Glutamatergic neuron (in vitro differentiated cells): ENCODE data around the gene PROCA1. TPM values are rescaled to one million over a fixed set of nuclear protein-coding genes. Genes with fewer than 3 reads are reported as not detected.

Experiments
- DNase-seq: peaks from one replicate; pipeline ENCODE4 v3.0.0; 2022
- H3K27ac Mint-ChIP-seq: one replicate; pipeline ENCODE4 v1.8.0; 2020; ENCODE audit warnings: mild to moderate bottlenecking, mixed read lengths, inconsistent platforms; ENCODE audit not compliant: unreplicated experiment
- H3K27me3 Mint-ChIP-seq: one replicate; pipeline ENCODE4 v1.8.0; 2020; ENCODE audit warnings: mild to moderate bottlenecking, moderate library complexity, mixed read lengths, inconsistent platforms; ENCODE audit not compliant: unreplicated experiment
- H3K36me3 Mint-ChIP-seq: one replicate; pipeline ENCODE4 v1.8.0; 2020; ENCODE audit warnings: mild to moderate bottlenecking, mixed read lengths, inconsistent platforms; ENCODE audit not compliant: unreplicated experiment
- H3K4me1 Mint-ChIP-seq: one replicate; pipeline ENCODE4 v1.8.0; 2020; ENCODE audit warnings: mild to moderate bottlenecking, low read depth, mixed read lengths, inconsistent platforms; ENCODE audit not compliant: unreplicated experiment
- H3K4me3 Mint-ChIP-seq: one replicate; pipeline ENCODE4 v1.8.0; 2020; ENCODE audit warnings: mild to moderate bottlenecking, mixed read lengths, inconsistent platforms; ENCODE audit not compliant: unreplicated experiment
- H3K9me3 Mint-ChIP-seq: one replicate; pipeline ENCODE4 v1.8.0; 2020; ENCODE audit warnings: mild to moderate bottlenecking, moderate library complexity, mixed read lengths, inconsistent platforms; ENCODE audit not compliant: unreplicated experiment
- total RNA-seq: library from RNA; stranded (reverse); fragmentation: NEBNext Ultra II Directional; extraction: Animal tissue kit (Norgen Biotek cat#: 25700); gene quantifications from one replicate; pipeline ENCODE4 v1.2.1, GENCODE V29; 2021; ENCODE audit not compliant: unreplicated experiment
- TF ChIP-seq, protein P1 (sequence below): fragments of 200-600 bp; sonication (generic); IDR thresholded peaks from one replicate; pipeline ENCODE4 v1.5.0; 2021; ENCODE audit not compliant: partially characterized antibody, unreplicated experiment

PROCA1 gene
- total RNA-seq, 1 donor from 2014 or later = 36.5 TPM

DNA sequence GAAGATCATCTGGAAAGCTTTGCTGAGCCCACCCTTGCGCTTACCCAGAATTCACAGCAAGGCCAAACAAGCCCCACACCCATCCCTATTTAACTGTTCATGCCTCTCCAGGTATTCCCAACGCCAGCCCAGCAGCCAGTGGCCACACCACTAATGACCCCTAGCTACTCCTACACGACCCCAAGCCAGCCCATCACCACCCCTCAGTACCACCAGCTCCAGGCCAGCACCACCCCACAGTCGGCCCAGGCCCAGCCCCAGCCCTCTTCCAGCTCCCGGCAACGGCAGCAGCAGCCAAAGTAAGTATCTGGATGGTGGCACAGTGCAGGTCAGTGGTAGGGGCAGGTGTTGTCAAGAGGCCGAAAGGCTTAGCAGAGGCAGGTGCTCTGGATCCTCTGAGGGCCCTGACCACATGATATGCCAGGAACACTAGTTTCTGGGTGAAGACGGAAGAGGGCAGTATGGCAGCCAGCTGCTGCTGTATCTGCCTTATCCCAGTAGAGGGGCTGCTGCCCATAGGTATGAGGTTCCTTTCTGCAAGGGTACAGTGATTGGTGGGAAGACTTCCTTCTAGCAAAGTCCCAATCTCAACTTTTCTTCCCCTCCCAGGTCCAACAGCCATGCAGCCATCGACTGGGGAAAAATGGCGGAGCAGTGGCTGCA lies 10.7 kb downstream of the PROCA1 start:
- TF ChIP-seq, protein P1, sequence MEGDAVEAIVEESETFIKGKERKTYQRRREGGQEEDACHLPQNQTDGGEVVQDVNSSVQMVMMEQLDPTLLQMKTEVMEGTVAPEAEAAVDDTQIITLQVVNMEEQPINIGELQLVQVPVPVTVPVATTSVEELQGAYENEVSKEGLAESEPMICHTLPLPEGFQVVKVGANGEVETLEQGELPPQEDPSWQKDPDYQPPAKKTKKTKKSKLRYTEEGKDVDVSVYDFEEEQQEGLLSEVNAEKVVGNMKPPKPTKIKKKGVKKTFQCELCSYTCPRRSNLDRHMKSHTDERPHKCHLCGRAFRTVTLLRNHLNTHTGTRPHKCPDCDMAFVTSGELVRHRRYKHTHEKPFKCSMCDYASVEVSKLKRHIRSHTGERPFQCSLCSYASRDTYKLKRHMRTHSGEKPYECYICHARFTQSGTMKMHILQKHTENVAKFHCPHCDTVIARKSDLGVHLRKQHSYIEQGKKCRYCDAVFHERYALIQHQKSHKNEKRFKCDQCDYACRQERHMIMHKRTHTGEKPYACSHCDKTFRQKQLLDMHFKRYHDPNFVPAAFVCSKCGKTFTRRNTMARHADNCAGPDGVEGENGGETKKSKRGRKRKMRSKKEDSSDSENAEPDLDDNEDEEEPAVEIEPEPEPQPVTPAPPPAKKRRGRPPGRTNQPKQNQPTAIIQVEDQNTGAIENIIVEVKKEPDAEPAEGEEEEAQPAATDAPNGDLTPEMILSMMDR = no peak
- no peak for DNase-seq
- no peak overlapping the region for H3K4me3 Mint-ChIP-seq
- peak overlapping the region; percentile 52 for H3K27ac Mint-ChIP-seq
- H3K9me3 Mint-ChIP-seq = peaks cover 4% of the 10 kb centered on the region
- peaks cover 10% of the 10 kb centered on the region for H3K27me3 Mint-ChIP-seq
- peaks cover 6% of the 10 kb centered on the region for H3K36me3 Mint-ChIP-seq
- H3K4me1 Mint-ChIP-seq = no peaks in the 10 kb centered on the region

DNA sequence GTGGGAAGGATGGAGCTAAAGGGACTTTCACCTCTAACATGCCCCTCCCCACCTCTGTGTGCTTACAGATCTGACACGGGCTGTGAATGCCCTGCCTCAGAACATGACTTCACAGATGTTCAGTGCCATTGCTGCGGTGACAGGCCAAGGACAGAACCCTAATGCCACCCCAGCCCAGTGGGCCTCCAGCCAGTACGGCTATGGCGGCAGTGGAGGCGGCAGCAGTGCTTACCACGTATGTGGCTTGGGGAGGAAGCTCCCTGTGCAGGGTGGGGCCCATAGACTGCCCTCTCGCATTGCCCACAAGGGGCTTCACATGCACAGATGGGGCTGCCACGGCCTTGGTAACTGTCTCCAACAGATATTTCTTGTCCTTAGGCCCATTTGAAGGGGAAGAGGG lies 11.4 kb downstream of the PROCA1 start:
- H3K36me3 Mint-ChIP-seq = peaks cover 6% of the 10 kb centered on the region

DNA sequence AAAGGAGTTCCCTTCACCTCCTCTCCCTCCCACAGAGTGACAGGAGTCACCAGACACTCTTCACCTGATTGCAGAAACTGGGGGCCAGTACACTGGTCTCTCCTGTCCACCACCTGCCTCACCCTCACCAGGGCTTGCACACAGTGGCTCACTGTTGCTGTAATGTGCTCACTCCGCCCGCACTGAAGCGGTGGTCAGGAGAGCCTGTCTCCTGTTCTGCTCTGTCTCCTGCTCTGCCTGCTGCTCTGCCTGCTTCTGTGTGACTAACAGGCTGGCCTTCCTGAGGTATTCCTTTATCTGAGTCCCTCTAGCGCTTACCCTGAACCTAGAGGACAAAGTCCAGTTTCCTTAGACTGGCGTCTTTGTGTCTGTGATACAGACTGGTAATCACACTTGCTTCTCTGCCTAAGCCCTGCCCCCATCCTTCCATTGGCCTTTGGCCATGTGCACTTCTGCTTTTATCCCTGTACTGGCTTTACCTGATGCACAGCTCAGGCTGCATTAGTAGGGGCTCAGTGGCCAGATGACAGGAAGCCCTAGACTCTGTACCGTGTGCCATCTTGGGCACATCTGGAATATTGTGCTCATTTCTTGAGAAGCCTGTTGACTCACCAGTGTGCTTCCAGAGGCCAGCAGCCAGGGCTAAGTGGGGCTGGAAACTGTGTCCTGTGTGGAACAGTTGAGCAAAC lies 13.3 kb downstream of the PROCA1 start:
- Mint-ChIP-seq H3K27me3 (peaks cover 8% of the 10 kb centered on the region), H3K4me3 (no peak overlapping the region), H3K9me3 (no peaks in the 10 kb centered on the region), H3K4me1 (no peaks in the 10 kb centered on the region), H3K36me3 (no peaks in the 10 kb centered on the region), H3K27ac (peak overlapping the region; percentile 46)
- TF ChIP-seq, protein P1 = no peak
- no peak for DNase-seq

More for the DNA sequence above, 11.4 kb downstream of the PROCA1 start:
- peaks cover 4% of the 10 kb centered on the region for H3K9me3 Mint-ChIP-seq
- TF ChIP-seq, protein P1 = no peak
- no peak for DNase-seq
- H3K4me1 Mint-ChIP-seq = no peaks in the 10 kb centered on the region
- no peak overlapping the region for H3K27ac Mint-ChIP-seq
- H3K27me3 Mint-ChIP-seq = peaks cover 8% of the 10 kb centered on the region
- no peak overlapping the region for H3K4me3 Mint-ChIP-seq

DNA sequence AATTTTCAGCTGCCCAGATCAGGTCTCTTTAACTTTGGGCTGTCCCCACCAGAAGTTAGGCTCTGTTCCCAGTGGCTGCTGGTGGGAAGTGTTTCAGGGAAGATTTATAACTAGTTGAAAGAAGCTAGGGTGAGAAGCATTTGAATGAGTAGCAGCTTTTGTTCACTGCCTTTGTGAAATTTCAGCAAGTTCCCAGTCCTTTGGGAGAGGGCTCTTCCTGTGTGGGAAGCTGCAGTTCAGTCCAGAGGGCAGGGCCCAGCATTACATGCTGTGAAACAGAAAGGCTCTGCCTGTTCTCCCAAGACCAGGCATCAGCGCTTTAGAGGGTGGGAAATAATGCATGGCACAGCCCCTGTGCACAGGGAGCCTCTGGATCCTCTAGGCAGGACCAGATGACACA lies 17.8 kb downstream of the PROCA1 start:
- no peaks in the 10 kb centered on the region for H3K9me3 Mint-ChIP-seq
- peaks cover 8% of the 10 kb centered on the region for H3K27me3 Mint-ChIP-seq
- TF ChIP-seq, protein P1 = no peak
- H3K4me3 Mint-ChIP-seq = no peak overlapping the region
- no peaks in the 10 kb centered on the region for H3K4me1 Mint-ChIP-seq
- no peak for DNase-seq
- peaks cover 9% of the 10 kb centered on the region for H3K36me3 Mint-ChIP-seq
- H3K27ac Mint-ChIP-seq = peak overlapping the region; percentile 4

DNA sequence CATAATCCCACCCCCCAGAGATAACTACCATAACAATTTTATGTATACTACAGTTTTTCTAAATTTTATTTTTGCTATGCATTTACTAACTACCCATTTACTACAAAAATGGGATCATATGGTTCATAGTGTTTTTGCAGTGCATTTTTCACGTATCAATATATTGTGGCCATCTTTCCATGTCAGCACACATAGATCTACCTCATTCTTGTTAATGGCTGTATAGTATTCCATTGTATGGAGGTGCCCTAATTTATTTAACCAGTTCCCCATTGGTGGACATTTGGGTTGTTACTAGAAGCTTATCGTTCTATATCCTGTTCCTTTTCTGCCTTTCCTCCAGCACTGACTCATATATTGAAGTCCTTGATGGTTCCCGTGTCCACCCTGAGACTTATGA lies 22.7 kb downstream of the PROCA1 start:
- Mint-ChIP-seq H3K9me3 (no peaks in the 10 kb centered on the region), H3K4me3 (no peak overlapping the region), H3K27ac (no peak overlapping the region), H3K4me1 (peaks cover 13% of the 10 kb centered on the region), H3K36me3 (peaks cover 17% of the 10 kb centered on the region), H3K27me3 (peaks cover 7% of the 10 kb centered on the region)
- no peak for DNase-seq
- TF ChIP-seq, protein P1 = no peak
